Fibroblast of lung (primary cell): Measurements from ENCODE around the gene MCF2L. TPM values are rescaled to one million over a fixed set of nuclear protein-coding genes. Genes with fewer than 3 reads are reported as not detected.

Experiments
- DNase-seq, 2 donors: peaks; one replicate each; pipeline versions ENCODE4 v3.0.0 to v3.0.0-alpha.2; 2010; ENCODE audit warnings: low read depth in 2 of 2
- H2AFZ ChIP-seq: 2 replicates; pipeline ENCODE4 v1.5.1; 2012; ENCODE audit warnings: low read length, control low read depth, inconsistent platforms
- H3K27ac ChIP-seq: 2 replicates; pipeline ENCODE4 v1.5.1; 2011; ENCODE audit warnings: low read length, control low read depth; ENCODE audit not compliant: insufficient read depth
- H3K27me3 ChIP-seq: 2 replicates; pipeline ENCODE4 v1.5.1; 2011; ENCODE audit warnings: mild to moderate bottlenecking, low read length; ENCODE audit not compliant: control insufficient read depth, insufficient read depth
- H3K36me3 ChIP-seq: 2 replicates; pipeline ENCODE4 v1.5.1; 2011; ENCODE audit warnings: low read length; ENCODE audit not compliant: control insufficient read depth, insufficient read depth
- H3K4me1 ChIP-seq: 2 replicates; pipeline ENCODE4 v1.5.1; 2011; ENCODE audit warnings: low read length; ENCODE audit not compliant: control insufficient read depth, insufficient read depth; ENCODE audit errors: extremely low read depth
- H3K4me2 ChIP-seq: 2 replicates; pipeline ENCODE4 v1.5.1; 2011; ENCODE audit warnings: low read length, control low read depth; ENCODE audit not compliant: insufficient read depth; ENCODE audit errors: extremely low read depth
- H3K4me3 ChIP-seq, 4 experiments: fragments of 200-600 bp in 1 of 4; sonication (generic) in 1 of 4; replicated peaks in 1 of 4; 2 replicates each; pipeline ENCODE4 v1.5.1; 2011 to 2016; ENCODE audit warnings: low read length in 4 of 4, low read depth in 3 of 4, mild to moderate bottlenecking in 3 of 4, control low read depth in 2 of 4, inconsistent platforms in 1 of 4, mixed read lengths in 1 of 4; ENCODE audit not compliant: insufficient read depth in 1 of 4; ENCODE audit errors: control extremely low read depth in 1 of 4
- H3K79me2 ChIP-seq: 2 replicates; pipeline ENCODE4 v1.5.1; 2012; ENCODE audit warnings: mild to moderate bottlenecking, low read length, inconsistent platforms; ENCODE audit not compliant: control insufficient read depth, insufficient read depth
- H3K9ac ChIP-seq: 2 replicates; pipeline ENCODE4 v1.5.1; 2011; ENCODE audit warnings: mild to moderate bottlenecking, low read length, control low read depth; ENCODE audit not compliant: insufficient read depth
- H3K9me3 ChIP-seq: 2 replicates; pipeline ENCODE4 v1.5.1; 2012; ENCODE audit warnings: low read depth, low read length; ENCODE audit not compliant: control insufficient read depth, insufficient read depth
- H4K20me1 ChIP-seq: 2 replicates; pipeline ENCODE4 v1.5.1; 2011; ENCODE audit warnings: low read length; ENCODE audit not compliant: control insufficient read depth, insufficient read depth; ENCODE audit errors: extremely low read depth
- CTCF ChIP-seq, 2 donors: IDR thresholded peaks in 1 of 2; conservative IDR thresholded peaks in 1 of 2; 1 replicate in 1 of 2; 2 replicates in 1 of 2; pipeline ENCODE4 v1.5.1; 2011 to 2012; ENCODE audit warnings: low read length in 2 of 2, control low read depth in 1 of 2, inconsistent platforms in 1 of 2, low read depth in 1 of 2, mild to moderate bottlenecking in 1 of 2
- EZH2 ChIP-seq: IDR thresholded peaks from 2 replicates; pipeline ENCODE4 v1.5.1; 2012; ENCODE audit warnings: low read length, control low read depth, mild to moderate bottlenecking; ENCODE audit errors: missing control alignments
- polyA plus RNA-seq, 2 donors: library from polyadenylated mRNA; depleted of rRNA in 1 of 2; stranded (reverse) in 1 of 2; unstranded in 1 of 2; fragments of >200 nt; gene quantifications; 2 replicates each; pipeline ENCODE4 v1.2.1, GENCODE V29; 2011 to 2012; ENCODE audit warnings: missing spikeins in 1 of 2
- total RNA-seq: library from RNA; depleted of rRNA; stranded (reverse); fragments of >200 nt; gene quantifications from 2 replicates; pipeline ENCODE4 v1.2.1, GENCODE V29; 2014

Gene MCF2L
- total and polyA plus RNA-seq, 2 donors (not counting 1 experiment from before 2014, with no cell fraction given): 0.18 to 3.3 TPM

- no peak for TF ChIP-seq EZH2
- TF ChIP-seq CTCF (conservative IDR thresholded peaks at IDR 0.05 in 1 of 2, IDR thresholded peaks at IDR 0.05 in 1 of 2; ENCODE audit: low read depth in 1 of 2, low read length in 2 of 2): no peak
- Histone ChIP-seq H2AFZ (no peak overlapping the region), H3K4me3 (no peak overlapping the region), H3K27ac (no peak overlapping the region), H4K20me1 (no peaks in the 10 kb centered on the region), H3K36me3 (no peaks in the 10 kb centered on the region), H3K79me2 (no peaks in the 10 kb centered on the region), H3K27me3 (peaks cover 5% of the 10 kb centered on the region), H3K9ac (no peak overlapping the region), H3K9me3 (no peaks in the 10 kb centered on the region), H3K4me2 (no peak overlapping the region), H3K4me1 (no peaks in the 10 kb centered on the region)
- no peak for DNase-seq
Observed at GRCh38 chr13:112978561-112979405, 9.8 kb downstream of the MCF2L start.

- H3K27me3 ChIP-seq: peaks cover 5% of the 10 kb centered on the region
- no peak overlapping the region for H3K4me2 ChIP-seq
- TF ChIP-seq EZH2 (no peak), CTCF (conservative IDR thresholded peaks at IDR 0.05 in 1 of 2, IDR thresholded peaks at IDR 0.05 in 1 of 2; ENCODE audit: low read depth in 1 of 2, low read length in 2 of 2) (no peak)
- no peak overlapping the region for H3K4me3 ChIP-seq
- H3K9me3 ChIP-seq: no peaks in the 10 kb centered on the region
- no peaks in the 10 kb centered on the region for H3K4me1 ChIP-seq
- H3K79me2 ChIP-seq: no peaks in the 10 kb centered on the region
- H3K36me3 ChIP-seq: no peaks in the 10 kb centered on the region
- H4K20me1 ChIP-seq: no peaks in the 10 kb centered on the region
- no peak overlapping the region for H3K27ac ChIP-seq
- no peak overlapping the region for H3K9ac ChIP-seq
- no peak overlapping the region for H2AFZ ChIP-seq
- no peak for DNase-seq
Observed at GRCh38 chr13:112979406-112979902, 10.4 kb downstream of the MCF2L start.

GRCh38 chr13:112980434-112980833, 11.4 kb downstream of the MCF2L start:
- no peak overlapping the region for H3K4me3 ChIP-seq
- peaks cover 5% of the 10 kb centered on the region for H3K27me3 ChIP-seq
- no peaks in the 10 kb centered on the region for H3K9me3 ChIP-seq
- H3K4me1 ChIP-seq: no peaks in the 10 kb centered on the region
- H3K27ac ChIP-seq: no peak overlapping the region
- TF ChIP-seq EZH2 (no peak), CTCF (conservative IDR thresholded peaks at IDR 0.05 in 1 of 2, IDR thresholded peaks at IDR 0.05 in 1 of 2; ENCODE audit: low read depth in 1 of 2, low read length in 2 of 2) (no peak)
- no peaks in the 10 kb centered on the region for H4K20me1 ChIP-seq
- no peak overlapping the region for H3K9ac ChIP-seq
- no peak for DNase-seq
- no peak overlapping the region for H2AFZ ChIP-seq
- no peaks in the 10 kb centered on the region for H3K79me2 ChIP-seq
- H3K36me3 ChIP-seq: no peaks in the 10 kb centered on the region
- no peak overlapping the region for H3K4me2 ChIP-seq
